Activated T-cell treated with anti-CD3 and anti-CD28 coated beads for 1 hour (primary cell): ENCODE data around the gene NEBL.
"Not testable (repeated sequence)": the region's sequence is repeated elsewhere in the genome, so short reads cannot be mapped to it uniquely, and the experiment has no call there.

Experiments used
- DNase-seq: peaks from one replicate; pipeline ENCODE4 v3.0.0-alpha.2; 2020; ENCODE audit warnings: low read depth

Gene NEBL, protein sequence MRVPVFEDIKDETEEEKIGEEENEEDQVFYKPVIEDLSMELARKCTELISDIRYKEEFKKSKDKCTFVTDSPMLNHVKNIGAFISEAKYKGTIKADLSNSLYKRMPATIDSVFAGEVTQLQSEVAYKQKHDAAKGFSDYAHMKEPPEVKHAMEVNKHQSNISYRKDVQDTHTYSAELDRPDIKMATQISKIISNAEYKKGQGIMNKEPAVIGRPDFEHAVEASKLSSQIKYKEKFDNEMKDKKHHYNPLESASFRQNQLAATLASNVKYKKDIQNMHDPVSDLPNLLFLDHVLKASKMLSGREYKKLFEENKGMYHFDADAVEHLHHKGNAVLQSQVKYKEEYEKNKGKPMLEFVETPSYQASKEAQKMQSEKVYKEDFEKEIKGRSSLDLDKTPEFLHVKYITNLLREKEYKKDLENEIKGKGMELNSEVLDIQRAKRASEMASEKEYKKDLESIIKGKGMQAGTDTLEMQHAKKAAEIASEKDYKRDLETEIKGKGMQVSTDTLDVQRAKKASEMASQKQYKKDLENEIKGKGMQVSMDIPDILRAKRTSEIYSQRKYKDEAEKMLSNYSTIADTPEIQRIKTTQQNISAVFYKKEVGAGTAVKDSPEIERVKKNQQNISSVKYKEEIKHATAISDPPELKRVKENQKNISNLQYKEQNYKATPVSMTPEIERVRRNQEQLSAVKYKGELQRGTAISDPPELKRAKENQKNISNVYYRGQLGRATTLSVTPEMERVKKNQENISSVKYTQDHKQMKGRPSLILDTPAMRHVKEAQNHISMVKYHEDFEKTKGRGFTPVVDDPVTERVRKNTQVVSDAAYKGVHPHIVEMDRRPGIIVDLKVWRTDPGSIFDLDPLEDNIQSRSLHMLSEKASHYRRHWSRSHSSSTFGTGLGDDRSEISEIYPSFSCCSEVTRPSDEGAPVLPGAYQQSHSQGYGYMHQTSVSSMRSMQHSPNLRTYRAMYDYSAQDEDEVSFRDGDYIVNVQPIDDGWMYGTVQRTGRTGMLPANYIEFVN

DNA sequence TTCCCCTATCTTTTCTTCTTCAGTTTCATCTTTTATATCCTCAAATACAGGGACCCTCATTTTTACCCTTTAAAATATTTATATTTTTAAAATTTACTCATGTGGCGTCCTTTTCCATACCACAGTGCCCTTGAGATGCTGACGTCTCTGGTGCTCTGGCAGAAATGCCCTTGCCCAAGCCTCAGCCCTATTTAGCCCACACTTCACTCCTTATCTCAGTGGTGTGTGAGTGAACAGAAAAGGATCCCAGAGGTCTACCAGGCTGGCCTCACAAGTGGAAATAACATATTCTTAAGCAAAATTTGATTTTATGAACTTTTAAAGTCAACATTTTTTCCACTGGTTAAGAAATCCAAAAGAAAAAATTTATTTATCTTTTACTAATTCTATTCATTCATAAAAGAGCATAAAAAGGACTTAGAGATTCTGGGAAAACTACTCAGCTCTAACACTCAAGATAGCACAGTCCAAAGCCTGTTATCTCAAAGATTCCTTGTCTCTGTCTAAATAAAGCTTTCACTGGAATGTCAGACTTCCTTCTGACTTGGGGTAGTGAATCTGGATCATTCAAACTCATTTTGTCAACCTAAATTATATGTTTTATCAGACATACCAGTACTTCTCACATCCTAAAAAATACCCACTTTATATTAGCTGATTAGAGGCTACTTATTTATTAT, at the start of gene NEBL:
Gene NEBL, minus strand, starts transcription at position 166 of the 680 bp plus-strand sequence. Its CDS starts 106 bp downstream, at position 60.
- no peak for DNase-seq

DNA sequence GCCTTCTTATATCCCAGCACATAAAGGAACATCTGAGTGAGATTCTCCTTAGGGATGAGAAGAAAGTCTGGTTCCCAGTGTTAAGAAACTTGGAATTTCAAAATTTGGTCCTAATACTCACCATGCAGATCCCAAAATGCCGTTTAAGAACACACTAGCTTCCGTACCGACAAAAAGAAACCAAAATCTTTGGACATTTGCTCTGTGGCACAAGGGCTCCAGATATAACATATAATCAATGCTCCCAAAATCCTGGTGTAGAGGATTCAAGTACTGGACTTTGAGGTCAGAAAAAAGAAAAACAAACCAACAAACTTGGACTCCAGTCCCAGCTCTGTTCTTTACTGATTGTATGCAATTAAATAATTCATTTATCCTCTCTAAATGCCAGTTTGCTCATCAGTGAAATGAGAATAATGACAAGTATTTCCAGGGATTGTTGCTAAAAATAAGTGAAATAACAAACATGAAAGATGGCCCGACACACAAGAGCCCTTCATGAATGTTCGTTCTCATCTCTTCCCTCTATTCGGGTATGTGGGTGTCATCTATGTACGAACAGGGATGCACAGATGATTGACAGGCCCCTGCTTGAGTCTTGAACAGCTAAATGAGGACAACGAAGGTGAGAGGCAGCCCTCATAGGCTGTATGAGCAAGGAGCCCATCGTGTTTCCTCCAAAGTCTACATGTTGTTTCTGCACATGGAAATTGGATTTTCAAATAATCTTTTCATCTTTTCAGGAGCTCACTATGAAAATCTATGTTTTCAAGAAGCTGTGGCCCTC, 48.6 kb upstream of the NEBL start:
- no peak for DNase-seq

DNA sequence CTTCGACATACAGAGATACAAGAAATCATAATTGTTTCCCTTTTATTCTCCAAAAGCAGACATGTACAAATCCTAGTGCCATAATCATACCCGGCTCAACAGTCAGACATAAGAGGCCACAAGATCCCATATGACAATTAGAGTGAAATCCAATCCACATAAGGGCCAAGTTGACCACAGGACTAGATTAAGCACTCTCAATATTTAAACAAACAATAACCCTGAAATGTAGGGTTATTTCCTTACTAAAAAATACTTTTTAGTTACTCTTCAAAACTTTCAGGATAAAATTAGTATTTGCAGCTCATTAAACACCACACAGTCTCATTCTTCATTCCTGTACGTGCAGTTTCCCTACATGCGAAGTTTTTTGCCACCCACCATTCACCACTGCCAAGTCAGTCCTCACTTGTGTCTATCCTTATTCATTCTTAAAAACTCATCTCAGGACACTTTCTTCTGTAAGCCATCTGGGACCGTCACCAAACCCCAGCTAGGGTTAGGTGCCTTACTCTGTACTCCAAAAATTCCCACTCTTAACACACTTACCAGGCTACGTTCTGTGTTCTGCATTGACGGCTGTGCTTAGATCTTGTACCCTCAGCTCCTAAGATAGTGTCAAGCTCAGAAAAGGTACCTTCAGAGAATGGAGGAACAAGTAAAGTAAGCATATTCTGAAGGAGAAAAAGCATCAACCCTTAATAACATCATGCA, 47.8 kb upstream of the NEBL start:
- no peak for DNase-seq

DNA sequence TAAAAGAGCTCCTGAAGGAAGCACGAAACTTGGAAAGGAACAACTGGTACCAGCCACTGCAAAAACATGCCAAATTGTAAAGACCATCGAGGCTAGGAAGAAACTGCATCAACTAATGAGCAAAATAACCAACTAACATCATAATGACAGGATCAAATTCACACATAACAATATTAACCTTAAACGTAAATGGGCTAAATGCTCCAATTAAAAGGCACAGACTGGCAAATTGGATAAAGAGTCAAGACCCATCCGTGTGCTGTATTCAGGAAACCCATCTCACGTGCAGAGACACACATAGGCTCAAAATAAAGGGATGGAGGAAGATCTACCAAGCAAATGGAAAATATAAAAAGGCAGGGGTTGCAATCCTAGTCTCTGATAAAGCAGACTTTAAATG, 42.3 kb upstream of the NEBL start:
- not testable (repeated sequence) for DNase-seq

DNA sequence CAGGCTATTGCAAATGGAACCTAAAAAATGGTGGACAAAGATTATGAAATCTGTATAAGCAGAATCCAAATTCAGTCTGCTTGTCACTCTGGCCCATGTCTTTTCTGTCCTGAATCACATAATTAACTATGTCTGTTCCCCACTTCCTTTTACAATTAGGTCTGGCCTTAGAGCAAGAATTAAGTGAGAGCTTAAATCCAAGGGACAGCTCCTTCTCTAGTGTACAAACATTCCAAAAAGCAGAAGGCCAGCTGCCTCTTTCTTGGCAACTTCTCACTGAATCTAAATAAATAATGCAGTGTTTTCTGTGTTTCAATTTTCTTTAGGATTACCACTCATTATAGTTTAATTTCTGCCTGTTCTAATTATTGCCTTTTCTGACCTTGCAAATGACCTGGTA, 39.3 kb upstream of the NEBL start:
- no peak for DNase-seq

DNA sequence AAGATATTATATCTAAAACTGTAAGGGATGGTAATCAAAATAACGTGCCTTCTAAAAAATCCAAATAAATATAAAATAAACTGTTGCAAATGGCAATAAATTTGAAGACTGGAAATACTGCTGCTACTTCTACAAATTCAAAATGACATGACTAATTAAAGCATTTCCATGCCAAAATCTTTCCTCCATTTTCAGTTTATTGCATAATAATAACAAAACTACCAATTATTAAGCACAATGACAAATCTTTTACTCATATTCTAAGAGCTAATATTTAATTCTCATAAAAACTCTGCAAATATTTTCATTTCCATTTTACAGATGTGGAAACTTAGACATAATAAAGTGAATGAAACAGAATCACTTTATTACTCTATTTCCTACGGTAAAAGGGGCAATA, 38.8 kb upstream of the NEBL start:
- no peak for DNase-seq

DNA sequence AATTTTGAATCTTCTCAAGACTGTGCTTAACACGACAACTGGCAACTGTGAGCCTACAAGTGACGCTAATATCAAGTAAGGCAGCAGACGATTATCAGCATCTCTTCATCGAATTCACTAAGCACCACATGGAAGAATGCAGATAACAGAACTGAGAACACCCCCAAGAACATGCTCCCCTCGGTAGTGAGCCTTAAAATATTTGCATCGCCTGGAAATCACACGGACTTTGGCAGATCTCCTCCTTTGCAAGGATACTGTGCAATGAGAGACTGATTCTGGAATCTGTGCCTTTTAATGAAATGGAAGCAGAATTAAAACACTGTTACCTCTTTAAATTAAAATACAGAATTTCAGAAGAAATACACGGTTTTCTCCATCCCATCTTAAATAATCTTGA, 38.2 kb upstream of the NEBL start:
- DNase-seq, result no peak

DNA sequence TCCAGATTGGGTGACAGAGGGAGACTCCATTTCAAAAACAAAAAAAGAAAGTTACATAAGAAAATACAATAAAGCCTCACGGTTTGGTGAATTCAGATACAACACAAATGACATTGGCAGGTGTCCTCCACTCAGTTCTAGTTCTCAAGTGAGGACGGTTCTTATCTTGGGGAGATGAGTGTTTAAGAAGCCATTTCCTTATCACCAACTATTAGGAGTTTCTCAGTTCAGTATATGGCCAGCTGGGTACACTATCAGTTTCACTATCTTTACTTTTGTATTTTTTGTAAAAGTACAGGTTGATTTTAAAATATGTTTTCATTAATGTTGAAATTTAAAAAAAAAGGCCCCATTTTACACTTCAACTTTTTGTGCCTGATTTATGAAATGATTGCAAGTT, 36.6 kb upstream of the NEBL start:
- DNase-seq, result no peak

DNA sequence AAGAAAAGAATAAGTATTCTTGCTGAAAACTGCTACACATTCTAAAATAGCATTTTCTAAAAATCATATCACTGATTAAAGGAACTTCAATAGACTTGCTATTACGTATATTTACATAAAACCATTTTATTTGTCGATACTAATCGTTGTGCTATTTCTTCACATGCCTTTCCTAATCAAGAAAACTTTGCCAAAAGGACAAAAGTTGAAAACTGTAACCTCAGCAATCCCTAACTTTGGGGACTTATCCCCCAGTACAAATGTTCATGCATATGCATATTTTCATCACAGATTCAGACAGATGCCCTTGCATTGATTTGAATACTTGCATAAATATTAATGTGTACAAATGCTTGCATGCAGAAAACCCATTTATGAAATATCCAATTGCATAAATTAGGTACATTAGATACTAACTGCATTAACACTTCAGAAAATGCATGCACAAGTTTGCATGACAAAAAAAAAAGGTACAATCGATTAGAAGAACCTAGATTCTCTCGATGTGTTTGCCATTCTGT, 35.6 kb upstream of the NEBL start:
- no peak for DNase-seq

DNA sequence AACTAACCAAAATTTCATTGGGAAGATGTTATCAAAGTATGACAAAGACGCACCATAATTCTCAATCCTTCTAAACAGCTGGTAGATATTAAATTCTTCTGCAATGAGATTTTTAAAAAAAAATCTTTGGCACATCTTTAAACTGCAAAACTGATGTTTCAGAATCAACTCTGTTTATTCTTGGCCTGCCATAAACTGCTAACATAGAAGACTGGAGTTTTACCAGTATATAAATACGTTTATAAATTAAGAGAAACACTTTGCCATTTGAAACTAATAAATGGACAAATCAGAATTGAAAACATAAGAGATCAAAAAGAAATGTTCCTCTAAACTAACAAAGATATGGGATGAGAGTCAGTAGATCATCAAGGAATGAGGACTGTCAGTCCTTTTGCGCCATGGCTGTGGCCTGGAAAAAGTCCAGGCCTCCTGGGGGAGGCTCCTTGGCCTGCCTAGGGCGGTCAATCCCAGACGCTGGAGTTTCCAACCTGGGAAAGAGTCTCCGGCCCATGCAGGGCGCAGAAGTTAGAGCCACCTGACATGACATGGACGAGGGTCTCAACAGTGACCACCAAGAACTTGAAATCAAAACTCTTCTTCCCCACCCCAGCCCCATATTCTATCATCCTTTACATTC, 34.2 kb upstream of the NEBL start:
- DNase-seq, result no peak

DNA sequence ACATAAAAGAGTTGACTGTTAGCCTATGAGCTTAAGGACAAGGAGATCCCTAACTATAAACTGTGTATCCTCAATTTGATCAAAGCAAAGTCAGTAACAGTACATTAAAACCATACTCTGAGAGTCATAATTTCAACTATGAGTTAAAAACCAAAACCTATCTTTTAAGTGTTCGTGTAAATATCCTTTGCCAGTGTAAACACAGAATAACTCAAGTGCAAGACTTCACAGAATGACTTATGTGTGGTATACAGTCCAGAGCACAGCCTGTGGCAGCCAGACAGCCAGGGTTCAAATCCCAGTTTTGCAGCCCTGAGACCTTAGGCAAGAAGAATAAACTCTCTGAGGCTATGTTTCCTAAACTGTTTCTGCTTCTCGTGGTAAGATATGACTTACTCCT, 30.3 kb upstream of the NEBL start:
- no peak for DNase-seq

DNA sequence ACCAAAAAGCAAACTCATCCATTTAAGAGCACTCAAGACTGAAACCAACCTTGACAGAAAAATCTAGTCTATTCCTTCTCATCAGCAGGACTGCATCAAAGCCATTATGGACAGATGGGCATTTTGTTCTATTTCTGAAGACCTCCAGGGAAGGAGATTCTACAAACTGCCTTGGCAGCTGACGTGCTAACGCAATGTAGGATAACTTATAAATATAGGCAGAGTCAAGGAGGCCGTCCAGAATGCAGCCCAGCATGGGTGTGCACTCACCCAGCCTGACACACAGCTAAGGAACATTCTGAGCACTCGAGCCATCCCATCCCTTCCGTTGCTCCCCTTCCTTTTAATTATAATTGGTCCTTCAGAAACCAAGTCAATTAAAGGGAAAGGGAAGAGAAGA, 25.3 kb upstream of the NEBL start:
- DNase-seq, result no peak

DNA sequence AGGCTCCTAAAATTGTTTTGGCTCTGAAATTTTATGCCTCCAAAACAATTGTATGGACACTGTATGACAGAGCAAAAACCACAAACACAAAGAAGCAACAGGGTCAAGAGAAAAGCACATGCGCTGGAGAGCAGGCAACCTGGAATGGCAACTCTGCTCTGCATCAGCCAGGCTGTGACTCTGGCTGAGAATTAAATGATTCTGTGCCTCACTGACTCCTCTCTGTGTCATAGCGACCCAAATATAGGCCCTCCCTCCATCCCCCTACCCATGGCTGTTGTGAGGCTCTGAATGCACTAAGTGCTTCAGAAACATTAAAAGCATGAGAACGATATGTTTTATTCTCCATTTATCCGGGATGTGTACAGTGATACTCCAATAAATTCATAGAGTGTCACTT, 24.9 kb upstream of the NEBL start:
- DNase-seq, result no peak

DNA sequence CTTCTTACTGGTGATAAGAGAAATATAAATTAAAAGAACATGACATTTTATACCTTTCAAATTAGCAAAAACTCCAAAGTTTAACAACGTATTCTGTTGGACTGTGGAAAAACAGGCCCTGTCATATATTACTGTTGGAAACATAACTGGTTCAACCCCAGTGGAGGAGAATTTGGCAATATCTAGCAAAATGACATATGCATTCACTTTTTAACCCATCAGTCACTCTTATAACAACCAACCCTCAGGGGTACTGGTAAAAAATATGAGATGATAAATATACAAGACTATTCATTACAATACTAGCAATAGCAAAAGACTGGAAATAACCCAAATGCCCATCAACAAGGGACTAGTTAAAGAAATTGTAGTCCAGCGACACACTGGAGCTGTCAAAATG, 22.9 kb upstream of the NEBL start:
- DNase-seq, result no peak

DNA sequence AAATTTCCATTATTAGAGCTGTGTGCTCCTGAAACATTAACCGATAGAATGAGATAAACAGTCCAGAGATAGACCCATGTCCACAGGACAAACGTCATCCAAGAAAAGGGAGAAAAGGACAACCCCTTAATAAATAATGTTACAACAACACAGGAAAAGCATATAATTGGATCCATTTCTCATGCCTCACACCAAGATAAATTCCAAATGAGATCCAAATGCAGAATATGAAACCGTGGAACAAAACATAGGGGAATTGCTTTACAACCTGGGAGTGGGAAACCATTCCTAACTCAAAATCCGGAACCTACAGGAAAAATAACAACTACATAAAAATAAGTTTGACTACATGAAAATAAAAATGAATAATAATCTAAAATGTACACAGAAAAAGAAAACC, 22.4 kb upstream of the NEBL start:
- DNase-seq, result no peak

DNA sequence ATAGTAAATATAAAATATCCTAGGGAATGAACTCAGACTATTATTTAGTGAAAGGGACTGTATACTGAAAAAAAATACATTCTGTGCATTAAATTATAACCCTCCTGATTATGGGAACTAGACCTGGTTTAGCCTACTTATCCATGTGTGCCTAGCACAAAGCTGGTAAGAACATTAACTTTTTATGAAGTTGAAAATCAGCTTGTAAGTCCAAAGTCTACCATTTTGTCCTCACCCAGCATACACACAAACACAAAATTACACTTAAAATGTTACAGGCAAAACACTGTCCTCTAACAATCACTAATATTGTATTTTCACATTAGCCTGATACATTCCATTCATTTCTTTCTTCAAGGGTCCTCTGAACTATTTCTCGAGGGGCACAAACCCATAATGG, 19.9 kb upstream of the NEBL start:
- DNase-seq, result no peak

DNA sequence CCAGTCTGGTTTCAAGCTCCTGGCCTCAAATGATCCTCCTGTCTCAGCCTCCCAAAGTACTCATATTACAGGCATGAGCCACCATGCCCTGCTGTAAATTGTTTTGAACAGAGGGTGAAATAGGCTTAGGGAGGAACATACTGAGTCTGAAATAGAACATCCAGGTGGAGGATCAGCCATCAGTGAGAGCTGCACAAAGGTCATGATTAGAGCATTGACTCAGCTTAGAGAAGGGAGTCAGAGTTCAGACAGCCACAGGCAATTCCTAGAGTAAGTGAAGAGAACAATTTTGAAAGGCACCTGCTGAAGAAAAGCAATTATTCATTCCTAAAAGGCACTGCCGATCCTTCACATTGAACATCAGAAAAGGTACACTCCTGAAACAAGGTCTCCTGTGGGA, 15.9 kb upstream of the NEBL start:
- no peak for DNase-seq

DNA sequence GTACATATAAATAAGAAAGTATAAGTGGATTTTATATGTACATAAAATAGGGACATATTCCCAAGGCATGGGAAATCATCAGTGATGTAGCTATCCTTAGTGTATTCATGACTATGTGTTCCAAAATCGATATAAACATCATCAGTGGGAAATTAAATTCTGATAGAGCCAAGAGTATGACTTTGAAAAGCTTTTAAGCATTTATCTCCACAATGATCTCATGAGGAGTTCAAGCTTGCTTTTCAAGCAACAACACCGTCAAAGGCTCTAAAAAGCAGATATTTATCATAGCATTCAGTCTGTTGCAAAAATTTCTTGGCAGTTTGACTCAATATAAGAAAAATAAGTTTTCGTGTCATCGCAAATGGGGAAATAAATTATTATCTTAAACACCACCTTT, 14.5 kb upstream of the NEBL start:
- DNase-seq, result no peak

DNA sequence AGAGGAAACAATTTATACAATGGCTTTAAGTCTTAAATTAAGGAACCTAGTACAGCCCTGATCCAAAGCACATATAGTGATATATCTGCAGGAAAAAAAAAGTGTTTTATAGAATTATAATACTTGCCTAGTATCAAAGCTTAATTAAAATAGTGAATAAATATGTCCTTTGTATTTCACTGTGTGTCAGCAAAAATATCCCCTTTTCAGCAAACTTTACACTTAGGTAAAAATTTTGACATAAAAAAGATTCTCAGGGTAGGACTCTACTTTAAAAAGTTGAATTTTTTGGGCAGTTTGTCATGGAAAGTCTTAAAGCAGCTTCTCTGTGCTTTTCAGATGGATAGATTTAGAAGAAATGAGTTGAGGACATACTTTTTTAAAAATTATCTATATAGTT, 12.7 kb upstream of the NEBL start:
- DNase-seq, result no peak

DNA sequence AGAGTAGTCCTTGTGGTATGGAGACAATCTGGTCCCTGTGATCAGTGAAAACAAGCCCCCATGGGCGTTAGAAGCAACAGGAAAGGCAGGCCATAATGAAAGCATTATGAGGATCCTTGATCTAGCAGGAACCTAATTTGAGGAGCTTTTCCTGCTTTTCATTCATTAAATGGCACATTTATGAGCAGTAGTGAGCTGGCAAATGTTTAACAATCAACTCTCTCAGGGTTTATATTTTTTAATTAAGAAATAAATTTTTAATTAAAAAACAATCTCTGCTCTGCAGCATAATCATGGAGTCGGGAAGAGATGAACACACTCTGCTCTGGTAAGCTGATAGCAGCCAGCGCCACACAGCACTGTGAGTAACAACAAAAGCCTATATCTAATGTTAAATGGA, 11.3 kb upstream of the NEBL start:
- no peak for DNase-seq
